NCI-H1105 treated with DMSO at 0.1 percent for 48 hours (cell line): ENCODE measurements around the gene KMT2D.
A peak's percentile ranks its signal among the peaks of the same experiment; 100 is the strongest.
"Not testable (repeated sequence)": the region's sequence is repeated elsewhere in the genome, so short reads cannot be mapped to it uniquely, and the experiment has no call there.

ENCODE experiments used
- DNase-seq: peaks from one replicate; lab custom pipeline; 2025; lab: John Stamatoyannopoulos, UW

KMT2D gene

GRCh38 chr12:49088150-49088931, 27.7 kb upstream of the KMT2D start:
- peak; percentile 90 for DNase-seq

GRCh38 chr12:49086116-49086515, 25.5 kb upstream of the KMT2D start:
- no peak for DNase-seq

GRCh38 chr12:49084438-49084837, 23.8 kb upstream of the KMT2D start:
- DNase-seq, result no peak

GRCh38 chr12:49079793-49080192, 19.2 kb upstream of the KMT2D start:
- no peak for DNase-seq

GRCh38 chr12:49070971-49071370, 10.4 kb upstream of the KMT2D start:
- no peak for DNase-seq

- peak; percentile 91 for DNase-seq
These were observed 9.1 kb upstream of the KMT2D start, which contains the start of gene RHEBL1 for GRCh38 chr12:49069507-49070346. RHEBL1 (minus strand) TSS chr12:49069979; CDS start chr12:49069785, 194 bp downstream.

GRCh38 chr12:49068879-49069506, 8.4 kb upstream of the KMT2D start:
- DNase-seq, result no peak

GRCh38 chr12:49066120-49066519, 5.5 kb upstream of the KMT2D start:
- DNase-seq, result no peak

- no peak for DNase-seq
These were observed 4.2 kb upstream of the KMT2D start for GRCh38 chr12:49064767-49065152.

- not testable (repeated sequence) for DNase-seq
These were observed 1.3 kb upstream of the KMT2D start for GRCh38 chr12:49061916-49062315.

- DNase-seq, result no peak
These were observed 610 bp upstream of the KMT2D start for GRCh38 chr12:49061157-49061650.

GRCh38 chr12:49059299-49060171, 1.1 kb downstream of the KMT2D start:
- no peak for DNase-seq

GRCh38 chr12:49059045-49059298, 1.6 kb downstream of the KMT2D start:
- no peak for DNase-seq

- no peak for DNase-seq
These were observed 2.1 kb downstream of the KMT2D start for GRCh38 chr12:49058366-49059044.

- no peak for DNase-seq
These were observed 2.7 kb downstream of the KMT2D start for GRCh38 chr12:49057888-49058287.

- DNase-seq, result no peak
These were observed 4.4 kb downstream of the KMT2D start for GRCh38 chr12:49055978-49056754.

- DNase-seq, result no peak
These were observed 5.5 kb downstream of the KMT2D start for GRCh38 chr12:49055092-49055491.

GRCh38 chr12:49054524-49054923, 6.1 kb downstream of the KMT2D start:
- DNase-seq, result no peak

- DNase-seq, result no peak
These were observed 6.5 kb downstream of the KMT2D start for GRCh38 chr12:49054096-49054495.

GRCh38 chr12:49052451-49053208, 8.0 kb downstream of the KMT2D start:
- no peak for DNase-seq
